Thyroid gland (tissue), 4 donors: ENCODE data around the gene PRDX6. TPM values are rescaled to one million over a fixed set of nuclear protein-coding genes. Genes with fewer than 3 reads are reported as not detected.

Experiments used
- DNase-seq, 2 donors: peaks; one replicate each; pipeline ENCODE4 v3.0.0-alpha.2; 2019
- H3K27ac ChIP-seq, 3 donors: fragments of 200-600 bp; sonication (generic); 1 replicate in 2 of 3; 2 replicates in 1 of 3; pipeline ENCODE4 v1.5.1; 2016 to 2019; ENCODE audit warnings: mild to moderate bottlenecking in 1 of 3, moderate library complexity in 1 of 3
- H3K27me3 ChIP-seq: fragments of 200-600 bp; sonication (generic); one replicate; pipeline ENCODE4 v1.5.1; 2019
- H3K36me3 ChIP-seq, 2 donors: fragments of 200-600 bp; sonication (generic); one replicate each; pipeline ENCODE4 v1.5.1; 2016 to 2019
- H3K4me1 ChIP-seq, 2 donors: fragments of 200-600 bp; sonication (generic); one replicate each; pipeline ENCODE4 v1.5.1; 2017 to 2019
- H3K4me3 ChIP-seq, 3 donors: fragments of 200-600 bp; sonication (generic); replicated peaks in 1 of 3; 1 replicate in 2 of 3; 2 replicates in 1 of 3; pipeline ENCODE4 v1.5.1; 2016; ENCODE audit warnings: mild to moderate bottlenecking in 1 of 3
- H3K9me3 ChIP-seq: fragments of 200-600 bp; sonication (generic); one replicate; pipeline ENCODE4 v1.5.1; 2017
- POLR2A ChIP-seq, 2 donors: fragments of 450-650 bp; IDR thresholded peaks; one replicate each; pipeline ENCODE4 v1.6.1; 2017; ENCODE audit warnings: antibody characterized with exemption in 2 of 2, mild to moderate bottlenecking in 2 of 2, moderate library complexity in 1 of 2
- WGBS, 2 donors: methylation state at CpG; one replicate each; pipeline ENCODE4 v1.1.5; 2017; 5-methylcytosine and 5-hydroxymethylcytosine counted together
- intact Hi-C: fragments of 100-400 bp; cut with DNase I; formaldehyde crosslinking; loops from one replicate; pipeline ENCODE4 v1.15.1; 2023
- total RNA-seq, 4 donors: library from RNA; depleted of rRNA; stranded (reverse); fragments of >200 nt; gene quantifications; one replicate each; pipeline ENCODE4 v1.2.3, GENCODE V29; 2016
- TF ChIP-seq, protein P1 (sequence below), 6 experiments: fragments of 200-600 bp in 3 of 6; fragments of 450-650 bp in 3 of 6; sonication (generic) in 3 of 6; IDR thresholded peaks; one replicate each; pipeline ENCODE4 v1.5.1; 2016 to 2019; ENCODE audit warnings: antibody characterized with exemption in 6 of 6, mild to moderate bottlenecking in 2 of 6, inconsistent platforms in 1 of 6, moderate library complexity in 1 of 6

The PRDX6 gene
- total RNA-seq, 4 donors from 2014 or later = 161 to 301 (median 233) TPM

DNA sequence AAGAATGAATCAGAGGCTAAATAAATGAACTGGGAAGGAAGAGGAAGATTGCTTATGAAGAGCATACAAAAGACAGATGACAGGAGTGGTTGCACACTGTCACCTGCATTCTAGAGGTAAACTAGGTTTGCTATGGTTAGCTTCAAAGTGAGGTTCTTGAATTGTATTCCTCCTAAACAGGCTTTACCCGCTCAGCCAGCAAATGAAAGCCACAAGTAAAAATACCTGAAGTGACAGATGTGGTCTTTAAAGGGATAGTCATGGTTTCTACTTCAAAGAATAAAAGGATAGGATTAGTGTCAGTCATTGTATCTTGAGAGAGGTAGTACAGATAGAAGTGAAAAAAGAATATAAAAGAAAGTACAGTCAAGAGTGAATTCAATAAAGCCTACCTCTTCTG, 32.4 kb upstream of the PRDX6 start:
- no peaks in the 10 kb centered on the region for H3K9me3 ChIP-seq
- peaks cover 6 to 7% of the 10 kb centered on the region in 2 donors for H3K4me1 ChIP-seq
- TF ChIP-seq, protein P1, sequence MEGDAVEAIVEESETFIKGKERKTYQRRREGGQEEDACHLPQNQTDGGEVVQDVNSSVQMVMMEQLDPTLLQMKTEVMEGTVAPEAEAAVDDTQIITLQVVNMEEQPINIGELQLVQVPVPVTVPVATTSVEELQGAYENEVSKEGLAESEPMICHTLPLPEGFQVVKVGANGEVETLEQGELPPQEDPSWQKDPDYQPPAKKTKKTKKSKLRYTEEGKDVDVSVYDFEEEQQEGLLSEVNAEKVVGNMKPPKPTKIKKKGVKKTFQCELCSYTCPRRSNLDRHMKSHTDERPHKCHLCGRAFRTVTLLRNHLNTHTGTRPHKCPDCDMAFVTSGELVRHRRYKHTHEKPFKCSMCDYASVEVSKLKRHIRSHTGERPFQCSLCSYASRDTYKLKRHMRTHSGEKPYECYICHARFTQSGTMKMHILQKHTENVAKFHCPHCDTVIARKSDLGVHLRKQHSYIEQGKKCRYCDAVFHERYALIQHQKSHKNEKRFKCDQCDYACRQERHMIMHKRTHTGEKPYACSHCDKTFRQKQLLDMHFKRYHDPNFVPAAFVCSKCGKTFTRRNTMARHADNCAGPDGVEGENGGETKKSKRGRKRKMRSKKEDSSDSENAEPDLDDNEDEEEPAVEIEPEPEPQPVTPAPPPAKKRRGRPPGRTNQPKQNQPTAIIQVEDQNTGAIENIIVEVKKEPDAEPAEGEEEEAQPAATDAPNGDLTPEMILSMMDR (IDR thresholded peaks at IDR 0.05) = no peak
- TF ChIP-seq POLR2A (IDR thresholded peaks at IDR 0.05) = no peak
- DNase-seq = no peak
- no peaks in the 10 kb centered on the region for H3K36me3 ChIP-seq
- whole genome bisulfite sequencing, 2 donors = 85 to 95% methylated on average over 1 of the region's 1 CpG
- intact Hi-C loops = no loop called here
- H3K4me3 ChIP-seq = no peak overlapping the region
- peak overlapping the region in 2 of 3 donors; percentile 10 to 55 for H3K27ac ChIP-seq
- no peaks in the 10 kb centered on the region for H3K27me3 ChIP-seq

- no peak for TF ChIP-seq POLR2A (IDR thresholded peaks at IDR 0.05)
- TF ChIP-seq, protein P1 (IDR thresholded peaks at IDR 0.05) = no peak
- no peak overlapping the region for H3K4me3 ChIP-seq
- no peak for DNase-seq
- H3K4me1 ChIP-seq = peaks cover 6 to 7% of the 10 kb centered on the region in 2 donors
- no peaks in the 10 kb centered on the region for H3K27me3 ChIP-seq
- H3K36me3 ChIP-seq = no peaks in the 10 kb centered on the region
- H3K9me3 ChIP-seq = no peaks in the 10 kb centered on the region
- peak overlapping the region in 2 of 3 donors; percentile 10 to 55 for H3K27ac ChIP-seq
- 36 to 37% methylated on average over 2 of the region's 2 CpGs for WGBS, 2 donors
- intact Hi-C loops = no loop called here
Observed at GRCh38 chr1:173445164-173445563, 32.0 kb upstream of the PRDX6 start.

GRCh38 chr1:173445656-173446055, 31.5 kb upstream of the PRDX6 start:
- no peaks in the 10 kb centered on the region for H3K9me3 ChIP-seq
- H3K27me3 ChIP-seq = no peaks in the 10 kb centered on the region
- H3K36me3 ChIP-seq = no peaks in the 10 kb centered on the region
- intact Hi-C loops = no loop called here
- H3K4me3 ChIP-seq = no peak overlapping the region
- peak overlapping the region in 2 of 3 donors; percentile 10 to 55 for H3K27ac ChIP-seq
- peaks cover 6 to 7% of the 10 kb centered on the region in 2 donors for H3K4me1 ChIP-seq
- no peak for TF ChIP-seq POLR2A (IDR thresholded peaks at IDR 0.05)
- TF ChIP-seq, protein P1 (IDR thresholded peaks at IDR 0.05) = no peak
- DNase-seq = no peak
- WGBS, 2 donors = 76 to 83% methylated on average over 3 of the region's 3 CpGs

DNA sequence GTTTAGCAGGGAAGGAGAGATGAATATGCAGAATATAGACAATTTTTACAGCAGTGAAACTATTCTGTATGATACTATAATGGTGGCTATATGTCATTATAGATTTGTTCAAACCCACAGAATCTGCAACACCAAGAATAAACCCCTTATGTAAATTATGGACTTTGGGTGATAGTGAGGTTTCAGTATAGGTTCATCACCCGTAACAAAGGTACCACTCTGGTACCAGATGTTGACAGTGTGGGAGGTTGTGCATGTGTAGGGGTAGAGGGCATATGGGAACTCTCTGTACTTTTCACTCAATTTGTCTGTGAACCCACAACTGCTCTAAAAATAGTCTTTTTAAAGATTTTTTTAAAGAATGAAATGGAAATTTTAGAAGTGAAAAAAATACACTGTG, 29.9 kb upstream of the PRDX6 start:
- DNase-seq = no peak
- Histone ChIP-seq H3K27ac (no peak overlapping the region), H3K4me3 (no peak overlapping the region), H3K27me3 (no peaks in the 10 kb centered on the region), H3K36me3 (no peaks in the 10 kb centered on the region), H3K4me1 (peaks cover 6 to 9% of the 10 kb centered on the region in 2 donors), H3K9me3 (no peaks in the 10 kb centered on the region)
- WGBS, 2 donors = 95% methylated on average over 1 of the region's 1 CpG
- TF ChIP-seq POLR2A (IDR thresholded peaks at IDR 0.05) = no peak
- TF ChIP-seq, protein P1 (IDR thresholded peaks at IDR 0.05) = no peak
- intact Hi-C loops = no loop called here

- no peaks in the 10 kb centered on the region for H3K36me3 ChIP-seq
- H3K4me3 ChIP-seq = no peak overlapping the region
- intact Hi-C loops = no loop called here
- no peaks in the 10 kb centered on the region for H3K9me3 ChIP-seq
- 98 to 100% methylated on average over 2 of the region's 2 CpGs for WGBS, 2 donors
- TF ChIP-seq POLR2A (IDR thresholded peaks at IDR 0.05) = no peak
- TF ChIP-seq, protein P1 (IDR thresholded peaks at IDR 0.05) = no peak
- no peak overlapping the region for H3K27ac ChIP-seq
- no peak for DNase-seq
- no peaks in the 10 kb centered on the region for H3K27me3 ChIP-seq
- H3K4me1 ChIP-seq = peaks cover 11 to 16% of the 10 kb centered on the region in 2 donors
Observed at GRCh38 chr1:173448945-173449344, 28.2 kb upstream of the PRDX6 start.
